Stomach (tissue), 19 donors: ENCODE results near the gene FUNDC1. TPM values are rescaled to one million over a fixed set of nuclear protein-coding genes. Genes with fewer than 3 reads are reported as not detected.

Experiments used
- DNase-seq, 2 donors: peaks; one replicate each; pipeline versions ENCODE4 v3.0.0 to v3.0.0-alpha.2; 2013 to 2019
- H3K27ac ChIP-seq, 5 donors: fragments of 200-600 bp in 4 of 5; sonication (generic) in 4 of 5; one replicate each; pipeline ENCODE4 v1.5.1; 2013 to 2019; ENCODE audit warnings: mild to moderate bottlenecking in 1 of 5, moderate library complexity in 1 of 5
- H3K27me3 ChIP-seq, 3 donors: fragments of 200-600 bp; sonication (generic); one replicate each; pipeline ENCODE4 v1.5.1; 2017 to 2019; ENCODE audit warnings: mixed run types in 1 of 3
- H3K36me3 ChIP-seq, 4 donors: fragments of 200-600 bp; sonication (generic); 1 replicate in 3 of 4; 2 replicates in 1 of 4; pipeline ENCODE4 v1.5.1; 2016 to 2019
- H3K4me1 ChIP-seq, 4 donors: fragments of 200-600 bp; sonication (generic); one replicate each; pipeline ENCODE4 v1.5.1; 2016 to 2019
- H3K4me3 ChIP-seq, 4 donors: fragments of 200-600 bp; sonication (generic) in 3 of 4; one replicate each; pipeline ENCODE4 v1.5.1; 2016 to 2019; ENCODE audit warnings: mild to moderate bottlenecking in 1 of 4
- H3K9me3 ChIP-seq, 4 donors: fragments of 200-600 bp; sonication (generic); one replicate each; pipeline ENCODE4 v1.5.1; 2016 to 2019
- CTCF ChIP-seq, 7 experiments: fragments of 450-650 bp in 4 of 7; fragments of 200-600 bp in 3 of 7; sonication (generic) in 3 of 7; IDR thresholded peaks; one replicate each; pipeline ENCODE4 v1.5.1; 2016 to 2019; ENCODE audit warnings: antibody characterized with exemption in 7 of 7, control low read depth in 2 of 7, mild to moderate bottlenecking in 1 of 7
- EP300 ChIP-seq: sonication (generic); formaldehyde crosslinking; IDR thresholded peaks from one replicate; pipeline ENCODE4 v1.6.1; 2017; ENCODE audit warnings: antibody characterized with exemption
- POLR2A ChIP-seq, 4 donors: fragments of 450-650 bp; IDR thresholded peaks; one replicate each; pipeline ENCODE4 v1.6.1; 2016; ENCODE audit warnings: antibody characterized with exemption in 4 of 4, control low read depth in 2 of 4, mild to moderate bottlenecking in 1 of 4, moderate library complexity in 1 of 4
- POLR2AphosphoS5 ChIP-seq, 3 donors: sonication (generic); formaldehyde crosslinking; IDR thresholded peaks; one replicate each; pipeline ENCODE4 v1.6.1; 2016; ENCODE audit warnings: antibody characterized with exemption in 3 of 3
- WGBS, 5 donors: extraction: QIAGEN DNeasy Blood & Tissue Kit in 3 of 5; methylation state at CpG; one replicate each; pipeline versions ENCODE4 v1.1.5 to v1.1.7; 2013 to 2018; 5-methylcytosine and 5-hydroxymethylcytosine counted together
- intact Hi-C: fragments of 100-400 bp; cut with DNase I; formaldehyde crosslinking; loops from one replicate; pipeline ENCODE4 v1.15.1; 2023; ENCODE audit warnings: low total_unique reads
- long read RNA-seq, 10 donors: transcript quantifications; one replicate each; lab custom pipeline, GENCODE V29; 2026
- polyA plus RNA-seq, 3 donors: library from polyadenylated mRNA; stranded (reverse); fragments of 200-250 nt; gene quantifications; one replicate each; pipeline ENCODE4 v1.2.3, GENCODE V29; 2013
- total RNA-seq, 5 donors: library from RNA; depleted of rRNA; stranded (reverse); fragments of >200 nt; gene quantifications; one replicate each; pipeline versions ENCODE4 v1.1.0 to v1.2.3, GENCODE V29; 2014 to 2016
- donor health status: healthy with polysubstance abuse.
- donor health status: Bipolar disorder and iron deficiency.
- donor health status: healthy.

The FUNDC1 gene
- total RNA-seq (10 to 100 TPM in 2 of 5 donors, 1 to 10 TPM in 2, not detected in 1; 3.1 to 19.8 (median 11.2) TPM), polyA plus RNA-seq (10 to 100 TPM; 22.9 to 35.4 (median 23.2) TPM)
- long read RNA-seq, donor 1, partial matches to known transcripts = 0 of 3 reads
- long read RNA-seq, donor 1, other reads (novel, unspliced or antisense) = 0 of 3 reads
- long read RNA-seq, donor 2, transcript FUNDC1-201 (5 exons, 1,196 nt) = major isoform, 5 of 5 reads
- long read RNA-seq, donor 2, partial matches to known transcripts = 0 of 5 reads
- long read RNA-seq, donor 2, other reads (novel, unspliced or antisense) = 0 of 5 reads
- long read RNA-seq, donor 3, transcript FUNDC1-201 (5 exons, 1,196 nt) = major isoform, 5 of 7 reads
- long read RNA-seq, donor 3, partial matches to known transcripts = 0 of 7 reads
- long read RNA-seq, donor 3, other reads (novel, unspliced or antisense) = 0 of 7 reads
- long read RNA-seq, donor 4, partial matches to known transcripts = 0 of 2 reads
- long read RNA-seq, donor 4, other reads (novel, unspliced or antisense) = 0 of 2 reads
- long read RNA-seq, donor 5, transcript FUNDC1-201 (5 exons, 1,196 nt) = major isoform, 12 of 14 reads
- long read RNA-seq, donor 5, partial matches to known transcripts = 0 of 14 reads
- long read RNA-seq, donor 5, other reads (novel, unspliced or antisense) = 0 of 14 reads
- long read RNA-seq, donor 6, transcript FUNDC1-201 (5 exons, 1,196 nt) = major isoform, 17 of 22 reads
- long read RNA-seq, donor 6, transcript FUNDC1-202 (4 exons, 1,069 nt) = minor isoform, 5 of 22 reads
- long read RNA-seq, donor 6, partial matches to known transcripts = 0 of 22 reads
- long read RNA-seq, donor 6, other reads (novel, unspliced or antisense) = 0 of 22 reads
- long read RNA-seq, donor 7, transcript FUNDC1-201 (5 exons, 1,196 nt) = major isoform, 11 of 13 reads
- long read RNA-seq, donor 7, partial matches to known transcripts = 0 of 13 reads
- long read RNA-seq, donor 7, other reads (novel, unspliced or antisense) = 0 of 13 reads
- long read RNA-seq, donor 8, transcript FUNDC1-201 (5 exons, 1,196 nt) = major isoform, 7 of 8 reads
- long read RNA-seq, donor 8, partial matches to known transcripts = 0 of 8 reads
- long read RNA-seq, donor 8, other reads (novel, unspliced or antisense) = 0 of 8 reads
- long read RNA-seq, donor 9, transcript FUNDC1-201 (5 exons, 1,196 nt) = major isoform, 13 of 19 reads
- long read RNA-seq, donor 9, partial matches to known transcripts = 5 of 19 reads
- long read RNA-seq, donor 9, other reads (novel, unspliced or antisense) = 0 of 19 reads
- long read RNA-seq, donor 10, partial matches to known transcripts = 0 of 1 reads
- long read RNA-seq, donor 10, other reads (novel, unspliced or antisense) = 0 of 1 reads

GRCh38 chrX:44542567-44543325 lies at the start of gene FUNDC1:
Gene FUNDC1 (minus strand): TSS chrX:44542859. CDS start chrX:44542832, 27 bp downstream.
- peaks cover 0 to 51% (median 25%) of the 10 kb centered on the region in 4 donors for H3K4me1 ChIP-seq
- TF ChIP-seq POLR2A (IDR thresholded peaks at IDR 0.05) = peak in 1 of 4 donors; percentile 58
- no peak for TF ChIP-seq EP300
- peak in 2 of 7 experiments; percentile 22 to 34 for TF ChIP-seq CTCF (IDR thresholded peaks at IDR 0.05)
- TF ChIP-seq POLR2AphosphoS5 (IDR thresholded peaks at IDR 0.05) = peak; percentile 68 to 84 (median 76)
- H3K27me3 ChIP-seq = no peaks in the 10 kb centered on the region
- peak; percentile 95 to 98 for DNase-seq
- peak within 1 kb of the TSS; percentile 60 to 68 (median 64) for H3K4me3 ChIP-seq
- H3K9me3 ChIP-seq = no peaks in the 10 kb centered on the region
- peaks cover 0 to 6% (median 5%) of the 10 kb centered on the region in 4 donors for H3K36me3 ChIP-seq
- H3K27ac ChIP-seq = peak within 1 kb of the TSS; percentile 82 to 92 (median 89)
- WGBS, 5 donors = 0 to 5% (median 1%) methylated on average over 25 to 35 of the region's 35 CpGs
- intact Hi-C loops = no loop called here

GRCh38 chrX:44585866-44586265 lies 43.2 kb upstream of the FUNDC1 start:
- intact Hi-C loops = no loop called here
- Histone ChIP-seq H3K27me3 (no peaks in the 10 kb centered on the region), H3K9me3 (no peaks in the 10 kb centered on the region), H3K4me3 (no peak overlapping the region), H3K27ac (no peak overlapping the region), H3K36me3 (no peaks in the 10 kb centered on the region), H3K4me1 (no peaks in the 10 kb centered on the region)
- TF ChIP-seq EP300 (no peak), CTCF (IDR thresholded peaks at IDR 0.05) (no peak), POLR2A (IDR thresholded peaks at IDR 0.05) (no peak), POLR2AphosphoS5 (IDR thresholded peaks at IDR 0.05) (no peak)
- no peak for DNase-seq
- 72 to 95% (median 89%) methylated on average over 3 of the region's 3 CpGs for WGBS, 5 donors

GRCh38 chrX:44580466-44580865 lies 37.8 kb upstream of the FUNDC1 start:
- H3K4me1 ChIP-seq = no peaks in the 10 kb centered on the region

More at GRCh38 chrX:44580466-44580865, 37.8 kb upstream of the FUNDC1 start:
- Histone ChIP-seq H3K27ac (no peak overlapping the region), H3K36me3 (no peaks in the 10 kb centered on the region), H3K4me3 (no peak overlapping the region), H3K27me3 (no peaks in the 10 kb centered on the region), H3K9me3 (no peaks in the 10 kb centered on the region)
- TF ChIP-seq POLR2A (IDR thresholded peaks at IDR 0.05) (no peak), POLR2AphosphoS5 (IDR thresholded peaks at IDR 0.05) (no peak), CTCF (IDR thresholded peaks at IDR 0.05) (no peak), EP300 (no peak)
- intact Hi-C loops = no loop called here
- WGBS, 5 donors = 51 to 74% (median 55%) methylated on average over 3 of the region's 3 CpGs
- no peak for DNase-seq
